Naive B cell (primary cell): ENCODE data around the gene C17orf67. TPM values are rescaled to one million over a fixed set of nuclear protein-coding genes. Genes with fewer than 3 reads are reported as not detected.
"Not testable (repeated sequence)": the region's sequence is repeated elsewhere in the genome, so short reads cannot be mapped to it uniquely, and the experiment has no call there.

Experiments
- ATAC-seq, 2 donors: fragments of 150-1000 bp; cut with Tn5 transposase; 2 replicates each; pipeline ENCODE4 v1.10.0; 2021; ENCODE audit warnings: low read depth in 2 of 2, mild to moderate bottlenecking in 2 of 2, moderate library complexity in 2 of 2
- DNase-seq: peaks from one replicate; pipeline ENCODE4 v3.0.0; 2022
- H3K27ac Mint-ChIP-seq, 6 donors: one replicate each; pipeline ENCODE4 v1.8.0; 2020 to 2022; ENCODE audit warnings: mild to moderate bottlenecking in 6 of 6, mixed read lengths in 6 of 6, moderate library complexity in 5 of 6, inconsistent platforms in 2 of 6
- H3K27me3 Mint-ChIP-seq, 3 donors: one replicate each; pipeline ENCODE4 v1.8.0; 2021 to 2022; ENCODE audit warnings: mixed read lengths in 3 of 3, mild to moderate bottlenecking in 1 of 3
- H3K36me3 Mint-ChIP-seq, 2 donors: one replicate each; pipeline ENCODE4 v1.8.0; 2020 to 2022; ENCODE audit warnings: mixed read lengths in 2 of 2, inconsistent platforms in 1 of 2, mild to moderate bottlenecking in 1 of 2
- H3K4me1 Mint-ChIP-seq, 3 donors: one replicate each; pipeline ENCODE4 v1.8.0; 2020 to 2022; ENCODE audit warnings: mixed read lengths in 3 of 3, inconsistent platforms in 1 of 3, mild to moderate bottlenecking in 1 of 3, moderate library complexity in 1 of 3
- H3K4me3 Mint-ChIP-seq, 8 donors: one replicate each; pipeline ENCODE4 v1.8.0; 2020 to 2022; ENCODE audit warnings: mild to moderate bottlenecking in 8 of 8, mixed read lengths in 8 of 8, moderate library complexity in 8 of 8, inconsistent platforms in 2 of 8
- H3K9me3 Mint-ChIP-seq, 7 donors: one replicate each; pipeline ENCODE4 v1.8.0; 2020 to 2022; ENCODE audit warnings: mixed read lengths in 7 of 7, mild to moderate bottlenecking in 5 of 7, inconsistent platforms in 2 of 7, moderate library complexity in 1 of 7
- polyA plus RNA-seq, 6 donors: library from polyadenylated mRNA; unstranded; fragments of 300-500 nt; fragmentation: Illumina TruSeq; gene quantifications; one replicate each; pipeline ENCODE4 v1.2.3, GENCODE V29; 2021; ENCODE audit warnings: low read depth in 6 of 6

The C17orf67 gene
- polyA plus RNA-seq, 6 donors from 2014 or later: 0.15 to 2.4 (median 1.4) TPM

DNA sequence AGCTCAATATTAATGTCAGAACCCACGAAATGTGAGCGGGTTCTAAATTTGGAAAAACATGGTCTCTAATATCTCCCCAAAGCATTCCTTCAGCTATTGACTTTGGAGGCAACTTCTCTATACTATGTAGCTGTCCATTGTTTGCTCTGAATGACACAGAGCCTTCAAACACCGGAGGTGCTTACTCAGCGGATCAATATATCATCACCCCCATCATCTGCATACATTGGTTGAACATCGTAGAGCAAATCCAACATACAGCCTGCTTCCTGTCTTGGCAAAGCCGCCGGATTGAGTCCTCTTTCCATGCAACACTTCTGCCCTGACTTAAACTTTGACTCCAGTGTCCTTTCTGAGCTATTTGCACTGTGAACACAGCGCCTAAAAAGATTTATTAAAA, 61.3 kb downstream of the C17orf67 start:
- ATAC-seq: no peak
- H3K4me3 Mint-ChIP-seq: no peak overlapping the region
- H3K36me3 Mint-ChIP-seq: no peaks in the 10 kb centered on the region
- DNase-seq: no peak
- no peaks in the 10 kb centered on the region for H3K9me3 Mint-ChIP-seq
- no peak overlapping the region for H3K27ac Mint-ChIP-seq
- peaks cover 7 to 13% (median 11%) of the 10 kb centered on the region in 3 donors for H3K27me3 Mint-ChIP-seq
- H3K4me1 Mint-ChIP-seq: no peaks in the 10 kb centered on the region

DNA sequence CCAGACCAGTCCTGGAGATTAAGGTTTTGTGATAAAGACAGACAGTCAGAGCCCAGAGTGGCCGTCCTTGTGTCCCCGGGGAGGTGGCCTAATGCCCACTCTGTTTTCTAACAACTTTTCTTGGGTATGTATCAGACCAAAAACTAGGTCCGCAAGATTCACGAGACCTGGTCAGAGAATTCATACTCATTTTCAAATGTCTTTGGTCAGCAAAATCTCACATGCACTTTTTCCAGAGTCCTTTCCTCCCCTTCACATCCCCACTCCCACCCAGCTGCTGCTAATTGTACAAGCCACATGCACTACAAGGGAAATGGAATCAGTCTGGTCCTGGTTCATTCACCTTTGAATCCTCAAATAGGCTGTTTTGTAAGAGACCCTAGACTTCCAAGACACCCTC, 61.7 kb downstream of the C17orf67 start:
- H3K4me1 Mint-ChIP-seq: no peaks in the 10 kb centered on the region
- no peak for ATAC-seq
- no peak for DNase-seq
- H3K9me3 Mint-ChIP-seq: no peaks in the 10 kb centered on the region
- no peak overlapping the region for H3K27ac Mint-ChIP-seq
- H3K36me3 Mint-ChIP-seq: no peaks in the 10 kb centered on the region
- peaks cover 6 to 8% (median 7%) of the 10 kb centered on the region in 3 donors for H3K27me3 Mint-ChIP-seq
- peak overlapping the region in 1 of 8 donors; percentile 16 for H3K4me3 Mint-ChIP-seq

DNA sequence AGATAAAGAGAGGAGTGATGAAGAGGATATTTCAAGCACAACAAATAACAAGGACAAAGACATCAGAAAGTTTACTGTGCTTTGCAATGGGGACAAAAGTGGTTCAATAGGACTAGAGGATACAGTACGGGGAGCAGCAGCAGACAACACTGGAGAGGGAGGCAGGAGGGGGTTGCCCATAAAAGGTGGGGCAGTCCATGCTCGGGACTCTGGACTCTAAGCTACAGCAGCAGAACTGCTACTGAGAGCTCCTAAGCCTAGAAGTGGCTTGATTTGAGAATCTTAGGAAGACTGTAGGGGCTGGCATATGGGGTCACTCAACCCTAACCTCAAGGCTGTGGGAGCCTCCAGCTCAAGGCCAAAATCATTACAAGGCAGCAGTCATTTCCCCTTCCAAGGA, 62.2 kb downstream of the C17orf67 start:
- Mint-ChIP-seq H3K27me3 (peaks cover 2 to 4% (median 4%) of the 10 kb centered on the region in 3 donors), H3K4me1 (no peaks in the 10 kb centered on the region), H3K27ac (no peak overlapping the region), H3K36me3 (no peaks in the 10 kb centered on the region), H3K4me3 (no peak overlapping the region), H3K9me3 (no peaks in the 10 kb centered on the region)
- no peak for ATAC-seq
- no peak for DNase-seq

DNA sequence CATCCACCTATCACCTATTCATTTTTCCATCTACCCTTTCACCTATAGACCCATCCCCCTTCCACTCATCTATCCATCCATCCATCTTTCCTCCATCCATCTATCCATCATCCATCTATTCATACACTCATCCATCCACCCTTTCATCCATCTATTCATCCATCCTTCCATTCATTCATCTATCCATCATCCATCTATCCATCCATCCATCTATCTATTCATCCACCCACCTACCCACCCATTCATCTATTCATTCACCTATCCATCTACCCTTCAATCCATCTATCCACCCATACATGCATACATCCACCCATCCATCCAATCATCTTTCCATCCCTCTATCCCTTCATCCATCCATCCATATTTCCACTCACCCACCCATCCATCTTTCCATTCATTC, 63.3 kb downstream of the C17orf67 start:
- H3K27me3 Mint-ChIP-seq: peaks cover 0 to 3% (median 0%) of the 10 kb centered on the region in 3 donors
- no peaks in the 10 kb centered on the region for H3K36me3 Mint-ChIP-seq
- H3K4me1 Mint-ChIP-seq: no peaks in the 10 kb centered on the region
- H3K4me3 Mint-ChIP-seq: no peak overlapping the region
- DNase-seq (no peak), ATAC-seq (no peak)
- no peak overlapping the region for H3K27ac Mint-ChIP-seq
- H3K9me3 Mint-ChIP-seq: no peaks in the 10 kb centered on the region

DNA sequence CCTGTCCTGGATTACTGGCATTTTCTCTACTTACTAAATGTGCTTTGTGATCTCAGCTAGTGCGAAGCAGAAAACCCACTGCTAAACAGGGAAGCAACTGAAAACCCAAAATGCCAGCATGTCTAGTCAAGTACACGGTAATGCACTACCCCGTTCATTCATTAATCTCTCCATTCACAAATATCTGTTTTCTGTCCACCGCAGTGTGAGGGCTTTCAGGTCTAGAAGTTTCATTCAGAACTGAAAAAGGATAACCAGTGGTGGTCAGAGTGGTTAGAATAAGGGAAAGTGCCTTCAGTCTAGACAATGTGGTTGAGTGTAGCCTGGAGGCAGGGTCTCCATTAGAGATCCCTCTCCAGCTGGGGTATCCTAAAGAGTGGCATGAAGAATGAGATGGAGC, 68.3 kb downstream of the C17orf67 start:
- ATAC-seq: no peak
- Mint-ChIP-seq H3K36me3 (no peaks in the 10 kb centered on the region), H3K27ac (no peak overlapping the region)

DNA sequence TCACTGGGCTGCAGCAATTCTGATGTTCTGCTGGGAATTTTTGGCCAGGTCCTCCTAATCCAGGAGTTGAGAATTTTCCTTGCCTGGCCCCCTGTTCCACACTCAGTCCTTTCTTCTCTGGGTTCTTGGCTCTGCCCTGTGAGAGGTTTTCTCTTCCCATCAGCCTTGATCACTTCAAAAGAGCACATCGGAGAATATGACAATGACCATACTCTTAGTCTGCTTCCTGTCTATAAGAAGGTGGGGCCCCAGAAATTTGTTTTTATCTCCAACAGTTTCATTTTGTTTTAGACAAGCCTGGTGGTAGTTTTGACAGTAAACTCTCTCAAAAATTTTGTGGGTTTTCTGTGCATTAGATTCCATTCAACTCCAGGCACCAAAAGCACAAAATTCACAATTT, 70.7 kb downstream of the C17orf67 start:
- H3K27me3 Mint-ChIP-seq: peaks cover 0 to 10% (median 8%) of the 10 kb centered on the region in 3 donors
- no peak overlapping the region for H3K27ac Mint-ChIP-seq
- DNase-seq (no peak), ATAC-seq (no peak)
- no peaks in the 10 kb centered on the region for H3K4me1 Mint-ChIP-seq
- H3K9me3 Mint-ChIP-seq: peaks cover 0 to 5% (median 0%) of the 10 kb centered on the region in 7 donors
- H3K4me3 Mint-ChIP-seq: no peak overlapping the region
- no peaks in the 10 kb centered on the region for H3K36me3 Mint-ChIP-seq

More for the DNA sequence above, 68.3 kb downstream of the C17orf67 start:
- no peak overlapping the region for H3K4me3 Mint-ChIP-seq
- H3K4me1 Mint-ChIP-seq: no peaks in the 10 kb centered on the region
- DNase-seq: no peak
- H3K27me3 Mint-ChIP-seq: peaks cover 0 to 10% (median 8%) of the 10 kb centered on the region in 3 donors
- peaks cover 0 to 2% (median 0%) of the 10 kb centered on the region in 7 donors for H3K9me3 Mint-ChIP-seq

DNA sequence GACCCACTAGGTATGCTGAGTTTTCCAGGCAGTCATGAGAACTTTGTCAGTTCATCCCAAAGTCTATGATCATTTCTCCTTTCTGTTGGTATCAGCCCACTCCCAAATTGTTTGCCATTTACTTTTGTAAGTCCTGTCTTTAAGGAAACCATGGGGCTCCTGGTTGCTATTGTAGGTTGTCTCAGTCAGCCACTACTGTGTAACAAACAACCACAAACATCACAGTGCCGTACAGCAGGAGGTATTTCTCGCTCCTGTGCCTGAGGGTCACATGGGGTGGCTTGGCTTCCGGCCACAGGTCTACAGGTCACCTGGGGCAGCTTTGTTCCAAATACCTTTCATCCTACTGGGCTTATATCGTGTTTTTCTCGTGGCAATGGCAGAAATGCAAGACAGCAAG, 71.6 kb downstream of the C17orf67 start:
- H3K27ac Mint-ChIP-seq: no peak overlapping the region
- no peak overlapping the region for H3K4me3 Mint-ChIP-seq
- no peaks in the 10 kb centered on the region for H3K4me1 Mint-ChIP-seq
- no peaks in the 10 kb centered on the region for H3K36me3 Mint-ChIP-seq
- peaks cover 0 to 5% (median 0%) of the 10 kb centered on the region in 7 donors for H3K9me3 Mint-ChIP-seq
- DNase-seq: no peak
- H3K27me3 Mint-ChIP-seq: peaks cover 0 to 10% (median 8%) of the 10 kb centered on the region in 3 donors
- no peak for ATAC-seq

DNA sequence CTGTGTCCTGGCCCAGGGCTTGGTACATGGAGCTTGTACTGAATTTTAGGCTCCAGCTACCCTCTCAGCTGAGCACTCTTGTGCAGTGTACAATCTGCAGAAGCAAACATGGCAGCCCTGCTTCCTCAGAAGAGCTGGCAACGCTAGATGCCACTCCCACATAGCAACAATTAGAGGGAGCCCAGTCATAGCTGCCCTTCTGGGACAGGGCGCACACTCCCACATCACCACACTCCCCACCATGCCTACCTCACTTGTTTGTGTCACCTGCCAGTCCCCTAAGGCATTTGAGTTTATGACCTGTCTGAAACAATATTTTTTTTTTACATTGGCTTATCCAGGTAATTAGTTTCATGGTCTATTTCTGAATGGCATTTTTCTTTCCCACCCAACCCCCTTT, 72.3 kb downstream of the C17orf67 start:
- Mint-ChIP-seq H3K27ac (peak overlapping the region in 1 of 6 donors; percentile 14), H3K9me3 (peaks cover 0 to 5% (median 0%) of the 10 kb centered on the region in 7 donors), H3K4me3 (no peak overlapping the region), H3K36me3 (no peaks in the 10 kb centered on the region), H3K27me3 (peaks cover 0 to 10% (median 8%) of the 10 kb centered on the region in 3 donors), H3K4me1 (no peaks in the 10 kb centered on the region)
- DNase-seq: no peak
- ATAC-seq: no peak

DNA sequence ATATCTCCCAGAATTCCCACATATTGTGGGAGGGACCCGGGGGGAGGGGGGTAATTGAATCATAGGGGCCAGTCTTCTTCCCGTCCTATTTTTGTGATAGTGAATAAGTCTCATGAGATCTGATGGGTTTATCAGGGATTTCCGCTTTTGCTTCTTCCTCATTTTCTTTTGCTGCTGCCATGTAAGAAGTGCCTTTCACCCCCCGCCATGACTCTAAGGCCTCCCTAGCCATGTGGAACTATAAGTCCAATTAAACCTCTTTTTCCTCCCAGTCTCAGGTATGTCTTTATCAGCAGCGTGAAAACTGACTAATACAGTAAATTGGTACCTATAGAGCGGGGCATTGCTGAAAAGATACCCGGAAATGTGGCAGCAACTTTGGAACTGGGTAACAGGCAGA, 76.1 kb downstream of the C17orf67 start:
- not testable (repeated sequence) for H3K4me1 Mint-ChIP-seq, H3K27ac Mint-ChIP-seq, H3K4me3 Mint-ChIP-seq, DNase-seq, H3K36me3 Mint-ChIP-seq, ATAC-seq, H3K9me3 Mint-ChIP-seq
- peaks cover 0 to 18% (median 7%) of the 10 kb centered on the region in 3 donors for H3K27me3 Mint-ChIP-seq

DNA sequence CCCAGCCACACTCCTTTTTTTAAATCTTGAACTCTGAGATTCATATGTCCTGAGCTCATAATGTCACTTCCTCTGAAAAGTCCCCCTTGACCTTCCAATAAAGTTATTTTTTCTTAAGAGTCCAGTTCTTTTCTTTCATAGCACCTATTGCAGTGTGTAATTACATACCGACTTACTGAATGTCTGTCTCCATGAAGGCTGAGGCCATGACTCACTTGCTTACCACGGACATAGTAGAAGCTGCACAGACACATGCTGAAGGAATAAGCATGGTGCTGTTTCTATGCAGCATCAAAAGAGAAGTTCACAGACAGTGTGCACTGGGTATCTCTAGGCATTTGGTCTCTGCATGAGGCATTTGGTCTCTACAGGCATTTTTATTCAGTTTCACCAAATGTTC, 77.2 kb downstream of the C17orf67 start:
- no peak overlapping the region for H3K4me3 Mint-ChIP-seq
- peaks cover 0 to 5% (median 0%) of the 10 kb centered on the region in 7 donors for H3K9me3 Mint-ChIP-seq
- H3K36me3 Mint-ChIP-seq: no peaks in the 10 kb centered on the region
- H3K27ac Mint-ChIP-seq: no peak overlapping the region
- ATAC-seq (no peak), DNase-seq (no peak)
- no peaks in the 10 kb centered on the region for H3K4me1 Mint-ChIP-seq
- H3K27me3 Mint-ChIP-seq: peaks cover 0 to 18% (median 4%) of the 10 kb centered on the region in 3 donors

DNA sequence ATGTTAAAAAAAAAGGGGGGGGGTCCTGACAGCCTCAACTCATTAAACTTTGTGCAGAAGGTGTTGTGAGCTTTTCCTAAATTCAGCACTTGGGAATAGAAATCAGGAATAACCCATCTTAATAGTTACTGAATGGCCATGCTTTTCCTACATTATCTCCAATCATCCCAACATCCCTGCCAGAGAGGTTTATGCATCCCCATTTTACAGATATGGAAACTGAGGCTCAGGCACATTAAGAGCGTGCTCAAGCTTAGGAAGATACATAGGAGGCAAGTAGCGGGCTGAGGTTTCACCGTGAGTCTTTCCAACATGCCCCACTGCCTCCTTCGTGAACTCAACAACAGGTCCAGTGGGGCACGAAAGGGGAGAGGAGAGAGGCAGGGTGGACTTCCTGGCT, 78.4 kb downstream of the C17orf67 start:
- no peak overlapping the region for H3K27ac Mint-ChIP-seq
- peaks cover 0 to 18% (median 4%) of the 10 kb centered on the region in 3 donors for H3K27me3 Mint-ChIP-seq
- DNase-seq: no peak
- H3K4me3 Mint-ChIP-seq: no peak overlapping the region
- H3K36me3 Mint-ChIP-seq: no peaks in the 10 kb centered on the region
- peaks cover 0 to 2% (median 0%) of the 10 kb centered on the region in 7 donors for H3K9me3 Mint-ChIP-seq
- no peak for ATAC-seq
- H3K4me1 Mint-ChIP-seq: no peaks in the 10 kb centered on the region

DNA sequence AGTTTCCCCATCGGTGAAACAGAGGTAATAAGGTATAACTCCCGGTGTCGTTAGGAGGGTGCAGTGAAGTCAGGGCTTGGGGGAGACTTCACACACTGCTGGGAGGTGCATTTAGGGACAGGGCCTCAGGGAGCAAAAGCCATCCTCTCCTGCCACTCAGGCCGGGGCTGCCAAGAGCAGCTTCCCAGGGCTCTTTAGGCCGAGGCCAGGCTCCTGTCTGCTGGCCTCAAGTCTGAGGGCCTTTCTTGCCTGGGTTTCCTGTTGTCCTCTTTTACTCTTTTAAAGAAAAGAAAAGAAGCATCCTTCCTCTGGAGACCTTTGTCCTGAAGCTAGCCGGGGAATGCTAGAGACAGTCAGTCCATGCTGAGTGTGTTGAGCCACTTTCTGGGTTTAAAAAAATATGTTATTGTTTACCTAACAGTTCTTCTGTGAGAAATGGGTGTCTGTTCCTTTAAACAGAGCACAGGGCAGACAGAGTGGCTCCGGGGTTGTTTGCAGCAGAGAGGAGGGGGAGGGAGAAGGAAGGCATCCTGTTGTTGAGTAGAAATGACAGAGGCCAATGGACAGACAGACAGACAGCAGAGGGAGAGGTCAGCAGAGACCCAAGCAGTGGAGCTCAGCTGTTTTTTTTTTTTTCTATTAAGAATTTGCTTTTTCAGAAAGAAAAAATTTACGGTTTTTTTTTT, 79.1 kb downstream of the C17orf67 start:
- no peak overlapping the region for H3K4me3 Mint-ChIP-seq
- H3K36me3 Mint-ChIP-seq: no peaks in the 10 kb centered on the region
- peak overlapping the region in 1 of 6 donors; percentile 47 for H3K27ac Mint-ChIP-seq
- no peaks in the 10 kb centered on the region for H3K4me1 Mint-ChIP-seq
- ATAC-seq (no peak), DNase-seq (no peak)
- no peaks in the 10 kb centered on the region for H3K9me3 Mint-ChIP-seq
- peaks cover 0 to 18% (median 4%) of the 10 kb centered on the region in 3 donors for H3K27me3 Mint-ChIP-seq

DNA sequence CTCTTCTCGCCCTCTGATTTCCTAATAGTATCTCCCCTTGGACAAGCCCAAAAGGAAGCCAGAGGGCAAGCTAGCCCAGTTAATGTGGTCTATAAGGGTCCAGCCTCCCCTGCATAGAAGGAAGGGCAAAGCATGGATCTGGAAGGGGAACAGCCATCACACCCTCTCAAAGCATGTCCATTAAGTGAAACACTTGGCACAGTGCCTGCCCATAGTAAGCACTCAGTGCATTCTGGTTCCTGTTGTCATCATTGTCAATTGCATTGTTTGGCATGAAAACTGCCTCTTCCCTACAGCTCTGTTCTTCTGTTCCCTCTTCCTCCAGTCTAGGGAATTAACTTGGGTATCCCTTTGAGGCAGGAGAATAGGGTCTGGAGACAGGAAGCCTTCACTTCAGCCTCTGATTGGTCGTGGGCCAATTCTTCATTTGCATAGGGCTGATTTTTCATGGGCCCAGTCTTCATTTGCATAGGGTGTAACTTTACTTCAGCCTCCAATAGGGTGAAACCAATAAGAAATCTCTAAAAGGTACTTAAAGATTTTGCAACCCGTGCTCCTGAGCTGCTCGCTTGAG, 81.4 kb downstream of the C17orf67 start:
- peaks cover 0 to 8% (median 0%) of the 10 kb centered on the region in 7 donors for H3K9me3 Mint-ChIP-seq
- no peaks in the 10 kb centered on the region for H3K36me3 Mint-ChIP-seq
- DNase-seq (no peak), ATAC-seq (no peak)
- H3K4me1 Mint-ChIP-seq: no peaks in the 10 kb centered on the region
- H3K27me3 Mint-ChIP-seq: peaks cover 0 to 28% (median 4%) of the 10 kb centered on the region in 3 donors
- H3K27ac Mint-ChIP-seq: no peak overlapping the region
- H3K4me3 Mint-ChIP-seq: no peak overlapping the region

DNA sequence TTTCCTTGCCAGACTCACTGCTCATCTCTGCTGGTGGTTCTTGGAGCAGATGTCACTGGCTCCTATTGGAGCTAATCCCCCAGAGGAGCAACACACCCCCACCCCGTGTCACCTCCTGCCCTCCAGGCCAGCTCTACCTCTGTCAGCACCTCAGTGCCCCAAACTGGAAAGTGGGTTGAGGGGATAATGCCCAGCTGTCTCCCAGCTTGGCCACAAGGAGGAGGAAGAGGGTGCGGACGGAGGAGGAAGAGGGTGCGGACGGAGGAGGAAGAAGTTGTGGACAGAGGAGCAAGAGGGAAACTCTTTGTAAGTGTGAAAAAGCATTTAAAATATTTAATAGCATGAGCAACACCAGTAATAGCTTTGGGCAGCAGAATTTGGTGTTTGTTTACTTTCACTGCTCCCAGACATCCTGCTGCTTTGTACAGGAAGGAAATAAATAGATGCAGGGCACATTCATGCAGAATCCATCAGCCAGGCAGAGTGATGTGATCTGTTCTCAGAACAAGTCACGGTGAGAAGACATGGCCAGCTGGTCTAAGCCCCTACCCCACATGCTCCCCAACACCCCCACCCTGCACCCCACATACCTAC, 82.5 kb downstream of the C17orf67 start:
- Mint-ChIP-seq H3K27me3 (peaks cover 0 to 28% (median 4%) of the 10 kb centered on the region in 3 donors), H3K4me3 (peak overlapping the region in 1 of 8 donors; percentile 51), H3K36me3 (no peaks in the 10 kb centered on the region), H3K4me1 (no peaks in the 10 kb centered on the region), H3K9me3 (peaks cover 0 to 8% (median 0%) of the 10 kb centered on the region in 7 donors), H3K27ac (peak overlapping the region in 1 of 6 donors; percentile 29)
- DNase-seq (no peak), ATAC-seq (no peak)
